ENCODE results near the gene PSME2. TPM values are rescaled to one million over a fixed set of nuclear protein-coding genes. Genes with fewer than 3 reads are reported as not detected.

The PSME2 gene
- polyA plus RNA-seq, 1 donor (not counting 4 experiments of a cell fraction or from before 2014, with no cell fraction given) = 158 TPM

GRCh38 chr14:24096545-24097181, 49.7 kb downstream of the PSME2 start:
- no peak overlapping the region for H2AFZ ChIP-seq (ENCODE audit: control insufficient read depth, low read length)
- H3K36me3 ChIP-seq (ENCODE audit: control insufficient read depth in 2 of 2, extremely low read depth in 1 of 2, insufficient read depth in 2 of 2, low read length in 2 of 2) = peaks cover 2 to 20% of the 10 kb centered on the region in 2 experiments
- dilution Hi-C loops (cut with MboI; ENCODE audit: extremely low pct_ligation_motif_present, low sequenced_read_pairs) = no loop called here
- no peak overlapping the region for H3K9ac ChIP-seq (ENCODE audit: control insufficient read depth, extremely low read depth, insufficient read depth, low read length)
- FAIRE-seq (no peak), DNase-seq (ENCODE audit: low read depth, low spot score) (no peak)
- H3K9me1 ChIP-seq (ENCODE audit: control insufficient read depth, extremely low read depth, insufficient read depth, low read length) = no peaks in the 10 kb centered on the region
- H3K27me3 ChIP-seq (ENCODE audit: control insufficient read depth, extremely low read depth, insufficient read depth, low read length) = no peaks in the 10 kb centered on the region
- peaks cover 2% of the 10 kb centered on the region for H3K79me2 ChIP-seq (ENCODE audit: control insufficient read depth, insufficient read depth, low read length)
- H3K4me1 ChIP-seq (ENCODE audit: control insufficient read depth, extremely low read depth, insufficient read depth, low read length) = peaks cover 17% of the 10 kb centered on the region
- no peak overlapping the region for H3K4me2 ChIP-seq (ENCODE audit: control insufficient read depth, extremely low read depth, insufficient read depth, low read depth, low read length)
- H3K9me3 ChIP-seq (ENCODE audit: control insufficient read depth, low read depth, low read length) = no peaks in the 10 kb centered on the region
- no peak overlapping the region for H3K4me3 ChIP-seq (ENCODE audit: control insufficient read depth in 2 of 3, extremely low read depth in 1 of 3, insufficient read depth in 2 of 3, low read depth in 1 of 3, low read length in 3 of 3)
- no peaks in the 10 kb centered on the region for H4K20me1 ChIP-seq (ENCODE audit: control insufficient read depth, extremely low read depth, insufficient read depth, low read length)
- H3K27ac ChIP-seq (ENCODE audit: control insufficient read depth, insufficient read depth, low read length) = no peak overlapping the region
- TF ChIP-seq CTCF (optimal IDR thresholded peaks at IDR 0.05 in 1 of 3, IDR thresholded peaks at IDR 0.05 in 1 of 3, conservative IDR thresholded peaks at IDR 0.05 in 1 of 3; ENCODE audit: extremely low read depth in 1 of 3, insufficient read depth in 2 of 3, low read length in 3 of 3) = no peak
- TF ChIP-seq EZH2 (IDR thresholded peaks at IDR 0.05; ENCODE audit: low read length) = no peak

GRCh38 chr14:24095271-24096068, 50.9 kb downstream of the PSME2 start:
- Histone ChIP-seq H3K27me3 (ENCODE audit: control insufficient read depth, extremely low read depth, insufficient read depth, low read length) (no peaks in the 10 kb centered on the region), H3K9me3 (ENCODE audit: control insufficient read depth, low read depth, low read length) (no peaks in the 10 kb centered on the region), H3K36me3 (ENCODE audit: control insufficient read depth in 2 of 2, extremely low read depth in 1 of 2, insufficient read depth in 2 of 2, low read length in 2 of 2) (peaks cover 2 to 16% of the 10 kb centered on the region in 2 experiments), H2AFZ (ENCODE audit: control insufficient read depth, low read length) (peak overlapping the region; percentile 84), H3K4me2 (ENCODE audit: control insufficient read depth, extremely low read depth, insufficient read depth, low read depth, low read length) (peak overlapping the region; percentile 85), H3K79me2 (ENCODE audit: control insufficient read depth, insufficient read depth, low read length) (peaks cover 2% of the 10 kb centered on the region), H3K9me1 (ENCODE audit: control insufficient read depth, extremely low read depth, insufficient read depth, low read length) (no peaks in the 10 kb centered on the region), H3K9ac (ENCODE audit: control insufficient read depth, extremely low read depth, insufficient read depth, low read length) (peak overlapping the region; percentile 87), H4K20me1 (ENCODE audit: control insufficient read depth, extremely low read depth, insufficient read depth, low read length) (no peaks in the 10 kb centered on the region), H3K4me3 (ENCODE audit: control insufficient read depth in 2 of 3, extremely low read depth in 1 of 3, insufficient read depth in 2 of 3, low read depth in 1 of 3, low read length in 3 of 3) (peak overlapping the region; percentile 62 to 70 (median 67)), H3K27ac (ENCODE audit: control insufficient read depth, insufficient read depth, low read length) (peak overlapping the region; percentile 66), H3K4me1 (ENCODE audit: control insufficient read depth, extremely low read depth, insufficient read depth, low read length) (peaks cover 17% of the 10 kb centered on the region)
- TF ChIP-seq CTCF (optimal IDR thresholded peaks at IDR 0.05 in 1 of 3, IDR thresholded peaks at IDR 0.05 in 1 of 3, conservative IDR thresholded peaks at IDR 0.05 in 1 of 3; ENCODE audit: extremely low read depth in 1 of 3, insufficient read depth in 2 of 3, low read length in 3 of 3) = no peak
- TF ChIP-seq EZH2 (IDR thresholded peaks at IDR 0.05; ENCODE audit: low read length) = no peak
- dilution Hi-C loops (cut with MboI; ENCODE audit: extremely low pct_ligation_motif_present, low sequenced_read_pairs) = no loop called here
- DNase-seq (ENCODE audit: low read depth, low spot score) (no peak), FAIRE-seq (no peak)
